HL-60 (cell line): Measurements from ENCODE around the gene CLTB.
A peak's percentile ranks its signal among the peaks of the same experiment; 100 is the strongest.

Experiments
- DNase-seq, 2 experiments: peaks; one replicate each; pipeline ENCODE4 v3.0.0-alpha.2; 2010 to 2020; ENCODE audit warnings: low read depth in 1 of 2, low spot score in 1 of 2
- H3K27ac ChIP-seq: fragments of 250-450 bp; sonication (Bioruptor Pico); replicated peaks from 2 replicates; pipeline ENCODE4 v1.5.1; 2020; ENCODE audit warnings: mild to moderate bottlenecking, moderate library complexity
- H3K27me3 ChIP-seq: fragments of 250-450 bp; sonication (Bioruptor Pico); 2 replicates; pipeline ENCODE4 v1.5.1; 2021; ENCODE audit warnings: mild to moderate bottlenecking, moderate library complexity; ENCODE audit not compliant: insufficient read depth, poor library complexity, severe bottlenecking
- H3K4me3 ChIP-seq: replicated peaks from 2 replicates; pipeline ENCODE4 v1.5.1; 2011; ENCODE audit warnings: mild to moderate bottlenecking, control low read depth, low read length; ENCODE audit not compliant: insufficient read depth
- CTCF ChIP-seq: IDR thresholded peaks from one replicate; pipeline ENCODE4 v1.5.1; 2011; ENCODE audit warnings: low read length, control low read depth, inconsistent platforms; ENCODE audit not compliant: insufficient read depth
- GABPA ChIP-seq: IDR thresholded peaks from 2 replicates; pipeline ENCODE4 v1.6.1; 2012; ENCODE audit warnings: low read depth
- POLR2AphosphoS5 ChIP-seq: IDR thresholded peaks from 2 replicates; pipeline ENCODE4 v1.6.1; 2012; ENCODE audit warnings: low read depth
- REST ChIP-seq: IDR thresholded peaks from 2 replicates; pipeline ENCODE4 v1.6.1; 2012; ENCODE audit warnings: low read depth; ENCODE audit not compliant: insufficient replicate concordance
- SPI1 ChIP-seq: IDR thresholded peaks from 2 replicates; pipeline ENCODE4 v1.6.1; 2012; ENCODE audit warnings: low read depth, mild to moderate bottlenecking, borderline replicate concordance

The CLTB gene

GRCh38 chr5:176365351-176366231, 50.7 kb downstream of the CLTB start, which contains the start of gene ARL10:
Gene ARL10 (plus strand): TSS chr5:176365487. CDS start chr5:176365564, 77 bp downstream.
- peaks cover 12% of the 10 kb centered on the region for H3K27me3 ChIP-seq
- TF ChIP-seq POLR2AphosphoS5 (no peak), CTCF (no peak), REST (no peak), SPI1 (no peak), GABPA (no peak)
- no peak for DNase-seq
- peak within 1 kb of the TSS; percentile 49 for H3K4me3 ChIP-seq
- no peak within 1 kb of the TSS for H3K27ac ChIP-seq

- peaks cover 12% of the 10 kb centered on the region for H3K27me3 ChIP-seq
- H3K27ac ChIP-seq, result no peak overlapping the region
Measured at GRCh38 chr5:176364765-176365350, 51.5 kb downstream of the CLTB start.

More at GRCh38 chr5:176364765-176365350, 51.5 kb downstream of the CLTB start:
- H3K4me3 ChIP-seq, result peak overlapping the region; percentile 49
- TF ChIP-seq REST (no peak), POLR2AphosphoS5 (no peak), SPI1 (no peak), GABPA (no peak), CTCF (no peak)
- no peak for DNase-seq
